Spleen (tissue), 11 donors: Measurements from ENCODE around the gene TBC1D9. TPM values are rescaled to one million over a fixed set of nuclear protein-coding genes. Genes with fewer than 3 reads are reported as not detected.

Experiments used
- DNase-seq: peaks from one replicate; pipeline ENCODE4 v3.0.0-alpha.2; 2020
- H3K27ac ChIP-seq, 8 donors: fragments of 200-600 bp; sonication (generic) in 7 of 8; 1 replicate in 4 of 8; 2 replicates in 4 of 8; pipeline versions ENCODE4 v1.5.0 to v1.8.0; 2016 to 2021; ENCODE audit warnings: inconsistent platforms in 4 of 8, mild to moderate bottlenecking in 4 of 8, moderate library complexity in 1 of 8
- H3K27me3 ChIP-seq, 7 donors: fragments of 200-600 bp; sonication (generic) in 6 of 7; replicated peaks in 1 of 7; 1 replicate in 4 of 7; 2 replicates in 3 of 7; pipeline versions ENCODE4 v1.5.0 to v1.8.0; 2016 to 2021; ENCODE audit warnings: inconsistent platforms in 3 of 7, mild to moderate bottlenecking in 1 of 7
- H3K36me3 ChIP-seq, 6 donors: fragments of 200-600 bp; sonication (generic) in 5 of 6; 1 replicate in 4 of 6; 2 replicates in 2 of 6; pipeline versions ENCODE4 v1.5.0 to v1.8.0; 2016 to 2021; ENCODE audit warnings: inconsistent platforms in 2 of 6
- H3K4me1 ChIP-seq, 6 donors: fragments of 200-600 bp; sonication (generic) in 5 of 6; 1 replicate in 3 of 6; 2 replicates in 3 of 6; pipeline versions ENCODE4 v1.5.0 to v1.8.0; 2016 to 2021; ENCODE audit warnings: inconsistent platforms in 3 of 6
- H3K4me3 ChIP-seq, 8 donors: fragments of 200-600 bp; sonication (generic) in 7 of 8; 1 replicate in 4 of 8; 2 replicates in 4 of 8; pipeline versions ENCODE4 v1.5.0 to v1.8.0; 2016 to 2021; ENCODE audit warnings: inconsistent platforms in 4 of 8, mild to moderate bottlenecking in 4 of 8, moderate library complexity in 2 of 8
- H3K9me3 ChIP-seq, 8 donors: fragments of 200-600 bp; sonication (generic) in 7 of 8; 1 replicate in 4 of 8; 2 replicates in 4 of 8; pipeline versions ENCODE4 v1.5.0 to v1.8.0; 2016 to 2021; ENCODE audit warnings: inconsistent platforms in 4 of 8
- POLR2A ChIP-seq, 3 donors: fragments of 450-650 bp; IDR thresholded peaks; one replicate each; pipeline ENCODE4 v1.5.1; 2017; ENCODE audit warnings: antibody characterized with exemption in 3 of 3, mild to moderate bottlenecking in 1 of 3
- POLR2AphosphoS5 ChIP-seq, 3 donors: sonication (generic); formaldehyde crosslinking; IDR thresholded peaks; one replicate each; pipeline ENCODE4 v1.5.1; 2017; ENCODE audit warnings: antibody characterized with exemption in 3 of 3
- WGBS, 5 donors: extraction: QIAGEN DNeasy Blood & Tissue Kit in 3 of 5; methylation state at CpG; one replicate each; pipeline versions ENCODE4 v1.1.5 to v1.1.7; 2013 to 2018; 5-methylcytosine and 5-hydroxymethylcytosine counted together
- intact Hi-C: fragments of 100-400 bp; cut with DNase I; formaldehyde crosslinking; loops from one replicate; pipeline ENCODE4 v1.15.0; 2023; ENCODE audit warnings: low total_unique reads
- polyA plus RNA-seq, 3 donors: library from polyadenylated mRNA; stranded (reverse); fragments of 200-250 nt; gene quantifications; one replicate each; pipeline ENCODE4 v1.2.1, GENCODE V29; 2013
- total RNA-seq, 7 donors: library from RNA; depleted of rRNA in 3 of 7; stranded (reverse); fragments of >200 nt in 3 of 7; fragmentation: NEBNext Ultra II Directional in 4 of 7; extraction: Animal tissue kit (Norgen Biotek cat#: 25700) in 4 of 7; gene quantifications; one replicate each; pipeline versions ENCODE4 v1.1.0 to v1.2.1, GENCODE V29; 2016 to 2021
- TF ChIP-seq, protein P1 (sequence below), 11 experiments: fragments of 200-600 bp in 7 of 11; fragments of 450-650 bp in 4 of 11; sonication (generic) in 4 of 11; IDR thresholded peaks in 8 of 11; conservative IDR thresholded peaks in 3 of 11; 1 replicate in 7 of 11; 2 replicates in 4 of 11; pipeline versions ENCODE4 v1.4.0 to v1.8.0; 2016 to 2021; ENCODE audit warnings: antibody characterized with exemption in 11 of 11, inconsistent platforms in 4 of 11, mild to moderate bottlenecking in 1 of 11
- donor health status: healthy with polysubstance abuse.
- donor health status: DM: no; HTN: no; CAD: no; lungs with moderate emphysema.
- donor health status: DM: no; HTN: no; CAD: no.
- donor health status: Bipolar disorder and iron deficiency.
- donor health status: healthy.
- donor health status: DM: no; HTN: no; CAD: no.
- donor health status: DM: yes; HTN: yes; CAD: no.

TBC1D9 gene
- total and polyA plus RNA-seq, 10 donors: 11.6 to 99.1 (median 77.2) TPM

GRCh38 chr4:140617499-140618248, 138.5 kb downstream of the TBC1D9 start:
- no peak overlapping the region for H3K4me3 ChIP-seq
- WGBS, 5 donors: 49 to 66% (median 58%) methylated on average over 7 of the region's 7 CpGs
- no peak for DNase-seq
- no peaks in the 10 kb centered on the region for H3K27me3 ChIP-seq
- TF ChIP-seq, protein P1, sequence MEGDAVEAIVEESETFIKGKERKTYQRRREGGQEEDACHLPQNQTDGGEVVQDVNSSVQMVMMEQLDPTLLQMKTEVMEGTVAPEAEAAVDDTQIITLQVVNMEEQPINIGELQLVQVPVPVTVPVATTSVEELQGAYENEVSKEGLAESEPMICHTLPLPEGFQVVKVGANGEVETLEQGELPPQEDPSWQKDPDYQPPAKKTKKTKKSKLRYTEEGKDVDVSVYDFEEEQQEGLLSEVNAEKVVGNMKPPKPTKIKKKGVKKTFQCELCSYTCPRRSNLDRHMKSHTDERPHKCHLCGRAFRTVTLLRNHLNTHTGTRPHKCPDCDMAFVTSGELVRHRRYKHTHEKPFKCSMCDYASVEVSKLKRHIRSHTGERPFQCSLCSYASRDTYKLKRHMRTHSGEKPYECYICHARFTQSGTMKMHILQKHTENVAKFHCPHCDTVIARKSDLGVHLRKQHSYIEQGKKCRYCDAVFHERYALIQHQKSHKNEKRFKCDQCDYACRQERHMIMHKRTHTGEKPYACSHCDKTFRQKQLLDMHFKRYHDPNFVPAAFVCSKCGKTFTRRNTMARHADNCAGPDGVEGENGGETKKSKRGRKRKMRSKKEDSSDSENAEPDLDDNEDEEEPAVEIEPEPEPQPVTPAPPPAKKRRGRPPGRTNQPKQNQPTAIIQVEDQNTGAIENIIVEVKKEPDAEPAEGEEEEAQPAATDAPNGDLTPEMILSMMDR (IDR thresholded peaks at IDR 0.05 in 8 of 11, conservative IDR thresholded peaks at IDR 0.05 in 3 of 11): no peak
- TF ChIP-seq POLR2A (IDR thresholded peaks at IDR 0.05) (no peak), POLR2AphosphoS5 (IDR thresholded peaks at IDR 0.05) (no peak)
- H3K27ac ChIP-seq: no peak overlapping the region
- H3K36me3 ChIP-seq: peaks cover 0 to 23% (median 10%) of the 10 kb centered on the region in 6 donors
- intact Hi-C loops: no loop called here
- peaks cover 0 to 4% (median under 1%) of the 10 kb centered on the region in 6 donors for H3K4me1 ChIP-seq
- H3K9me3 ChIP-seq: no peaks in the 10 kb centered on the region

DNA sequence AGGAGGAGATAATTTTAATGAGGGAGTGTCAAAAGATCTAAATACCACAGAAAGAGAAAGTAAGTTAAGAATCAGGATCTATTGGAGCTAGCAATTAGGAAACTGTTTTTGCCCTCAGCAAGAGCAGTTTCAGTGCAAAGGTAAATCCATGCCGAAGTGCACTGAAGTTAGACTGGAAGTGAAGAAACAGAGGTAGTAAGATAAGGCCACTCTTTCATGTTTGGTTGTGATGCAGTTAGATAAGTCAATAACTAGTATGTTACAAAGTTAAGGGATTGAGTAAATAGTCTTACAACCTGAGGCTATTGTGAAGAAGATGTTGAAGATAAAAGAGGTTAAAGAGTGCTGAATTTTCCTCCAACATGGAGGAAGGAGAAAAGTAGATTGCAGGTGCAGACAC, 140.7 kb downstream of the TBC1D9 start:
- Histone ChIP-seq H3K27me3 (no peaks in the 10 kb centered on the region), H3K36me3 (peaks cover 0 to 5% (median 0%) of the 10 kb centered on the region in 6 donors), H3K9me3 (no peaks in the 10 kb centered on the region), H3K4me1 (peaks cover 0 to 13% (median 8%) of the 10 kb centered on the region in 6 donors), H3K4me3 (no peak overlapping the region), H3K27ac (no peak overlapping the region)
- intact Hi-C loops: no loop called here
- TF ChIP-seq POLR2A (IDR thresholded peaks at IDR 0.05): no peak
- TF ChIP-seq, protein P1 (IDR thresholded peaks at IDR 0.05 in 8 of 11, conservative IDR thresholded peaks at IDR 0.05 in 3 of 11): no peak
- TF ChIP-seq POLR2AphosphoS5 (IDR thresholded peaks at IDR 0.05): no peak
- 84 to 94% (median 88%) methylated on average over 1 of the region's 1 CpG for WGBS, 5 donors
- DNase-seq: no peak

GRCh38 chr4:140612357-140612756, 143.8 kb downstream of the TBC1D9 start:
- H3K27me3 ChIP-seq: peaks cover 0 to 4% (median 0%) of the 10 kb centered on the region in 7 donors
- H3K27ac ChIP-seq: no peak overlapping the region
- no peak for DNase-seq
- 14 to 23% (median 19%) methylated on average over 1 of the region's 1 CpG for WGBS, 5 donors
- H3K36me3 ChIP-seq: no peaks in the 10 kb centered on the region
- no peak overlapping the region for H3K4me3 ChIP-seq
- intact Hi-C loops: no loop called here
- peaks cover 0 to 22% (median 11%) of the 10 kb centered on the region in 6 donors for H3K4me1 ChIP-seq
- H3K9me3 ChIP-seq: no peaks in the 10 kb centered on the region
- TF ChIP-seq POLR2AphosphoS5 (IDR thresholded peaks at IDR 0.05) (no peak), POLR2A (IDR thresholded peaks at IDR 0.05) (no peak)
- TF ChIP-seq, protein P1 (IDR thresholded peaks at IDR 0.05 in 8 of 11, conservative IDR thresholded peaks at IDR 0.05 in 3 of 11): no peak

DNA sequence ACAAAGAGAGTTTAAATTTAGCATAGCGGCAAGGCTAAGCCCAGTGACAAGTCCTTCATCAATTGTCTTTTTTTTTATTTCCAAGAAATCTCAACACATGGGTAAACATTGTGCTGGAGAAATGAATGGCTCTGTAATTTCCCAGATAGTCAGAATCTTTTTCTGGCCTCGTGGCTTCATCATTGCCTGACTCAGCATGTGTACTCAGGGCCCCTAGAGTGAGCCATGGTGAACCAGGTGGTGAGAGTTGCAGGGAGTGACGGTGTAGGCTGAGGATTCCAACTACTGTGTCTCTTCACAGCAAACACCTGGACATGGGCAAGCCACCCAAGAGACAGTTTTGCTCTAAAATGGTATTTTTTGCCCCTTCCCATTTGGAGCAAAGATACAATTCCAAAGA, 144.3 kb downstream of the TBC1D9 start:
- peaks cover 0 to 22% (median 11%) of the 10 kb centered on the region in 6 donors for H3K4me1 ChIP-seq
- intact Hi-C loops: no loop called here
- H3K27me3 ChIP-seq: peaks cover 0 to 8% (median 0%) of the 10 kb centered on the region in 7 donors
- no peak overlapping the region for H3K4me3 ChIP-seq
- DNase-seq: no peak
- no peaks in the 10 kb centered on the region for H3K36me3 ChIP-seq
- TF ChIP-seq POLR2AphosphoS5 (IDR thresholded peaks at IDR 0.05): no peak
- no peak for TF ChIP-seq POLR2A (IDR thresholded peaks at IDR 0.05)
- no peak overlapping the region for H3K27ac ChIP-seq
- WGBS, 5 donors: 73 to 80% (median 78%) methylated on average over 3 of the region's 3 CpGs
- H3K9me3 ChIP-seq: no peaks in the 10 kb centered on the region
